Stimulated activated CD4-positive, alpha-beta T cell treated with anti-CD3 and anti-CD28 coated beads, Interleukin-15, amount 100 ng/mL, for 1 hour (primary cell): ENCODE measurements around the gene FRMD4A.

Source experiments
- DNase-seq, 2 donors: peaks; one replicate each; pipeline ENCODE4 v3.0.0-alpha.2; 2020; ENCODE audit warnings: low read depth in 1 of 2, low spot score in 1 of 2

FRMD4A gene

GRCh38 chr10:13693783-13694700, 636.7 kb downstream of the FRMD4A start:
- no peak for DNase-seq

- no peak for DNase-seq
Measured at GRCh38 chr10:13690281-13690825, 640.4 kb downstream of the FRMD4A start.

GRCh38 chr10:13686331-13686752, 644.4 kb downstream of the FRMD4A start:
- DNase-seq: no peak

DNA sequence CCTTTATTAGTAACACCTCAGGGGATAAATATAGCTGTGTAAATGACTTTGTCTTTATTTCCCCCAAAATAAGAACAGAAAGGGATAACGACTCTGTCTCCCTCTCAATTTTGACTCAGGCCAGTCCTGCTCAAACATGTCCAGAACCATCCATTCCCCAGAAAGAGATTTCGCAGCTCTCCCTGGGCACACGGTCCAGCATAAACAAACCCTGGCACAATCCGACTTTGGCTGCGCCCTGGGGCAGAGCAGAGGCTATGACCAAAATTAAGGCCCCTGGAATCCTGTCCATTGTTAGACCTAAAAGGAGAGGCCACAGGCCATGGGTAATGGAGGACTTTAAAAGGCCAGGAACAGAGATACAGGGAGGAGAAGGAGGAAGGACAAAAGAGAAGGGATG, 644.8 kb downstream of the FRMD4A start:
- DNase-seq: no peak

DNA sequence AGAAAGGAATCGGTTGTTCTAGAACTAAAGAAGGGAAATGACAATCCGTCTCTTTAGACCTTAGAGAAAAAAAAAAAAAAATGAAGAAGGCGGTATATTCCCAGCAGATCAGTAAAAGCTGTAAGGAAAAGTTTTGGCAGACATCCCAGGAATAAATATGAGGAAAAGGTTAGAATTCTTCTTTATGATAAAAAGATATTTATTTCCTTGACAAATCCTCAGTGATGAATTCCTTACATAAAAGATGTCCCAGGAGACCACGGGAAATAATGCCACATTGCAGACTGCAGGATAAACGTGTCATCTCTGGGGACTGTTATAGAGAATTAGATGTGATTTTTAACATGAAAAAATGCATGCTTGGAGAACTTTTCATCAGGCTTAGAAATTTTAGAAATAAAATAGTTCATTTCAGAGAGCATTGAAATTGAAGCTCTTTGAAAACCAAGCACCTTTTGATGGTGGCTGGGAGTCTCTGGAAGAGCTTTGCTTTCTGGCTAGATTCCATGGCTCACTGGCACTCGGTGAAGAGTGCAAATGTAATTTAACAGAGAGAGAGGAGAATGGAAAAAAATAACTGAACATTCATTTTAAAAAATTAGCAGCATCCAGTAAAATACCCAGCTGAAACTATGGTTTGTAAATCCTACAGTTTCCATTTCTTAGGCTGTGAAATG, 645.8 kb downstream of the FRMD4A start:
- DNase-seq: no peak

GRCh38 chr10:13684252-13684791, 646.4 kb downstream of the FRMD4A start:
- no peak for DNase-seq

- DNase-seq: no peak
Measured at GRCh38 chr10:13683017-13683416, 647.7 kb downstream of the FRMD4A start.

GRCh38 chr10:13681960-13682359, 648.8 kb downstream of the FRMD4A start:
- no peak for DNase-seq

DNA sequence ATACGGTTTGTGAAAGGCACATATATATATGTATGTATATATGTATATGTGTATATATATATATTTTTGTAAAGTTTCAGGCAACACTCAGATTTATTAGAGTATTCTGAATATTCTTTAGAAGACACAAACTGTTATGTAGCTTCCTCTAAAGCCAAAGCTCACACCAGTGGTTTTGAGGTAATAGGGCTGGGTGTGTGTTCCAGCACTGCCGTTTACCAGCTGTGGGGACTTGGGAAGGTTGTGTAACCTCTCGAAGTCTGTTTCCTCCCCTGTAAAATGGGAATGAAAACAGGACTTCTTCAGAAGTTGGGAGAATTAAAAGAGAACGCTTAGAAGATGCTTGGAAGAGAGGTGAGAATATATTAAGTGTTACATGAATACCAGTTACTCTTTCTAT, 649.2 kb downstream of the FRMD4A start:
- DNase-seq: no peak

DNA sequence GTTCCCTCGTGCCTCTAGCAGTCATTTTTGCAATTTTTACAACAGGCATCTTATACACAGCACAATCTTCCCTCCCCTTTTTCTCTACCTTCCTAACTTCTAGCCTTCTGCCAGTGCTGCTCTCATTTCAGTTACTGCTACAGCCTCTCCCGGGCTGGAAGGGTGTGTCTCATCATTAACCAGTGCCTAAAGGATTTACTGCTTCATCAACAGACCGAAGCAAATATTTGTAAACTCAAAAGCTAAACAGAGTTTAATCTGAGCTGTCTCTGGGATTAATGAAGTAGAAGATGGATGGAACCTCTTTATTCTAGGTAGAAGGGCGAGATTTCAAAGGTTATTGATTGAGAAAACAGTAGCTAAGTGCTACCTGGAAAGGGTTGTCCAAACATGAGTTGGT, 649.6 kb downstream of the FRMD4A start:
- DNase-seq: no peak

DNA sequence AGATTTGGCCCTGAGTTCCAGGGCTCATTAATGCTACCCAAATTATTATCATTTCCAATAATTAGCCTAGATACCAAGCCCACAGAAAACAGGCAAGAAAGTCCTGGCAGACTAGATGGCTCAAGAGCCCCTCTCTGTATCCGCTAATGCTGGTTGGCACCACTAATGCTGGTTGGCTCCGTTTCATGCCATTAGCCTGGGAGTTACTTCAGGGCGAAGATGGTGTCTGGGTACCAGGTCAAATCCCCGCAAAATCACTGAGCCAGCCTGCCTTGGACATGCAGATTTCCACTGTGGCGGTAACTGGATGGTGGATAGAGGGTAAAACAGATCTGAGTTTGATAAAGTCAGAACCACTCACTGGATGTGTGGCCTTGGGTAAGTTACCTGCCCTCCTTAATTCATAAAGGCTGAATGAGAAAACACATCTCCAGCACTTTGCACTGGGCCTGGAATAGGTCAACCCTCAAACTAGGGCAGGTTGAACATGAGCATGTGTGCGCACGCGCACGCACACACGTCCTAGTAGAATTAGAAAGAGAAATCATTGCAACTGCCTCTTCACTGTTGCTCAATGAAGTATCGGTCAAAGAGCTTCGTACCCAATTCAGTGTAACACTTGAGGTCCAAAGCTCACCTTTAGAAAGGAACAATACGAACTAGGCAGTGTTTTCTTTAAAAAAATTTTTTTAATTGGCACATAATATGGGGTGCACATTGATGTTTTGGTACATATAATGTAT, 652.5 kb downstream of the FRMD4A start:
- no peak for DNase-seq

GRCh38 chr10:13674645-13675588, 655.8 kb downstream of the FRMD4A start:
- no peak for DNase-seq

- no peak for DNase-seq
Measured at GRCh38 chr10:13673156-13673555, 657.6 kb downstream of the FRMD4A start.

- DNase-seq: no peak
Measured at GRCh38 chr10:13672548-13672947, 658.2 kb downstream of the FRMD4A start.

- no peak for DNase-seq
Measured at GRCh38 chr10:13671904-13672303, 658.8 kb downstream of the FRMD4A start.

DNA sequence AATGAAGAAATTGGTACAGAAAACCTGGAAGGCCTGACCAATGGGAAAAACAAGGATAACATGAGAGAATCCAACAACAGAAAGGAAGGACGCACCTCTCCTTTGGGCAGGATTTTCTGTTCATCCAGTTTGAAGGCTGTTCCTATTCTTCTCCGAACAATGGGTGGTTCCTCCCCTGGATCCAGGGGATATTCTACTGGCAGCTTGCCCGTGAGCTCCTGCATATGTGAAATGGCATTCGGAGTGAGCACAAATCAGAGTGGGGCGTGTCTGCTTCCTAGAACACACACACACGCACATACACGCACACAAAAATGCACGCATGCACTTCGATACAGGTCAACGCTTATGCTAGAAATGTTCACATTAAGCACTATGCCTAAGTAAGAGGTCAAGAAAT, 660.4 kb downstream of the FRMD4A start:
- no peak for DNase-seq

- DNase-seq: no peak
Measured at GRCh38 chr10:13669901-13670300, 660.8 kb downstream of the FRMD4A start.

DNA sequence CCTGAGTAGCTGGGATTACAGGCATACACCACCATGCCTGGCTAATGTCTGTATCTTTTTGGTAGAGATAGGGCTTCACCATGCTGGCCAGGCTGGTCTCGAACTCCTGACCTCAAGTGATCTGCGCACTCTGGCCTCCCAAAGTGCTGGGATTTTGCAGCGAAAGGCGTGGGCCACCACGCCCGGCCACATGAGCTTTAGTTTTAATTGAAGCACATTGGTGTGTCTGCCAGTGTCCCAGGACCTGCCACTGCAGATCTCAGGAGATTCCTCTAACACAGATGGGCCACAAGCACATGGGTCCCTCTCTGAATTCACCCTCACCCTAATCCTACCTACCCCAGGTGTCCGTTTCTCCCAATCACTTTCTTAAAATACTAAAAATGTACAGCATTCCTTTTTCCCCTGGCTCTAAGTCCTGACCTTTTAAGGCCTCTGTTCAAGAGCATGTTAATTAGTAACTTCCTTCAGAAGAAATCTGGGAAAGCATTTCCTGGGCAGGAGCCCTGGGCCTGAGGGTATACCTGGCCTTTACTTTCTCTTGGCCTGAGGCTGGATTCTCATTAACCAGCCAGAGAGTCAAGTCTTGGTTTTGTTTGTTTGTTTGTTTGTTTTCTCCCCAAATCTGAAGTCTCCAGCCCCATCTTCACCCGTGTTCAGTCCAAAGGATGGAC, 661.4 kb downstream of the FRMD4A start:
- no peak for DNase-seq

- no peak for DNase-seq
Measured at GRCh38 chr10:13668126-13668525, 662.6 kb downstream of the FRMD4A start.
